HG03025 (cell line): ENCODE data around the gene CYBRD1.

Source experiments
- ATAC-seq: cut with Tn5 transposase; IDR thresholded peaks from one replicate; pipeline ENCODE4 v1.9.1; 2021; ENCODE audit warnings: mild to moderate bottlenecking, moderate library complexity; ENCODE audit not compliant: unreplicated experiment, low FRiP score

The CYBRD1 gene

DNA sequence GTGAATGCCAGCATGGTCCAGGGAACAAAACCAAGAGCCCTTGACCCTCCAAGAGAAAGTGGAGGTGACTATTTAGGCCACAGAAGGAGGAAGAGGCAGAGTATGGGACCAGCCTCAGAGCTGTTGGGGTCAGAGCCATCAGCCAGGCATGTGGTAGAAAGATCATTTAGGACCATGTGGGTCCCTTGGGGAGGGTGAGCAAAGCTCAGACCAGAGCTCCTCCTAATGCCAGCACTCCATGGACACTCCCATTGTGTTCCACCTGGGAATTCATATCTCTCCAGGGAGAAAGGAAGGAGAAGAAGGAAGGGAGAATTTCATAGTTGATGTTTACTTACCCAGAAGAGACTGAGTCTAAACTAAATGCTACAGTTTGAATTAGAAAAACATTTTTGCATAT is 73.2 kb downstream of the CYBRD1 start:
- ATAC-seq, result no peak

DNA sequence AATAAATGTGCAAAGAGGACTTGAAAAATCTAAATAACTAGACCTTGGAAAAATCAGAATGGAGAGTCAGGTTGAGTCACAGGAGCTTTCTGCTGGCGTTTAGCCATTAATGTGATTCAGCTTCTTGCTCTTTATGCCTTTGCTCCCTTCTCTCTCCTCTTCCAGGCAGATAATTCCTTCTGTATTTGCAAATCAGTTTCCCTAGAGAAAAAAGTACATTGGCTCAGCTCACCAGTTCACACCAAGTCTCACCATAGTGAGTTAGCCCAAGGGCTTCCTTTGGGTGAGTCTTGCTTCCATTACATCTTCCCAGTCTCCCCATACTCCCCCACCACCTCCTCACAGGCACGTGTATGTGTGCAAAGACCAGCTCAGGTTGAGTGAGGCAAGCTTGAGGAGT is 73.6 kb downstream of the CYBRD1 start:
- ATAC-seq, result no peak

DNA sequence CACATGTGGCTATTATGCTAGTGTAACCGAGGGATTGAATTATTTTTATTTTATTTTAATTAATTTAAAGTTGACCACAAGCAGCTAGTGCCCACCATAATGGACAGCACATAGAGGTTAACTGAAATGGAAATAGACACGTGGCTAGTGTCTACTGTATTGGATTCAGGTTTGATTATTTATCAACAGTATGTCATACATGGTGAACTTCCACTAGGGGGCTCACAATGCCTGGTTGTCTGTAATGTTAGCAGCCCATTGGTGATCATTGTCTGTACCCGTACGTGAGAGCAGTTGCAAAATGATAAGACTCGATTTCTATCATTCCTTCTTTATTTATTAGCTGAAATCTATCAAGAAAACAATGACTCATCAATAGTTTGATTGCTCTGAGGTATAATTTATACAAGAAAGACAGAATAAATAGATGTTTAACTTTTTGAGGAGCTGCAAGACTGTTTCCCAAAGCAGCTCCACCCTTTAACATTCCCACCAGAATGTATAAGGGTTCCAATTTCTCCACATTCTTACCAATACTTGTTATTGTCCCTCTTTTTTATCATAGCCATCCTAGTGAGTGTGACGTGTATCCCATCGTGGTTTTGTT is 76.5 kb downstream of the CYBRD1 start:
- ATAC-seq, result no peak

DNA sequence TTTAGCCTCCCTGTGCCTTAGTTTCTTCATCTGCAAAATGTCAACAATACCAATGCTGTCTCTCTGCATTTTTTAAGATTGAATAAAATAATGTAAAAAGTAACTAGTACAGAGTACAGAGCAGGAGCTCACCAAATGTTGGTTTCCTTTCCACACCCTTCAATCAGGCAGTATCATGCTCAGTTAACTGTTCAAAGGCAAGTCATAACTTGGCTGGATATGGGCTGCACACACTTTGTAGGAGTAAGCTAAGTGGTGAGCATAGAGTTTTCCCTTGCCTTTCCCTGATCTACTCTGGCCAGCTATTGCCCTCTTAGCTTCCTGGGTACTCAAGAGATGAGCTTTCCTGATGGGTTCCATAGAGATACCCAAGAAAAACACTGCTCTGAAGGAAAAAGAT is 77.9 kb downstream of the CYBRD1 start:
- no peak for ATAC-seq

DNA sequence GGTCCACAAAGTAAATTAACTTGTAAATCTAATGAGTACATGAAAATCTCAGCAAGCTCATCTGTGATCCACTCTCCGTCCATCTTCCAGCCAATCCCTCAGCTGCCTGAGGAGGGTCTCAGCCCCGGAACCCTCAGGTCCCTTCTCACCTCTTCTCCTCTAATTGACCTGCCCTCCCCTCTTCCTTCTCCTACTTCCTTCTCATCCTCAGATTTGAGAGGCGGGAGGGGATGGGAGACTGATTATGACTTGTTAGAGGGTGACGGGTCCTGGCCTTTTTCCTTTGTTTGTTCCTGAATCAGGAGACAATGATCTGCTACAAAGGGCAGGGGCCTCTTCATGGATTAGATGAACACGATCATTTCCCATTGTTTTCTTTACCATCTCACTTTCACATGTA is 80.1 kb downstream of the CYBRD1 start:
- ATAC-seq, result no peak
